Measurements from ENCODE around the gene ARHGAP29.

DNA sequence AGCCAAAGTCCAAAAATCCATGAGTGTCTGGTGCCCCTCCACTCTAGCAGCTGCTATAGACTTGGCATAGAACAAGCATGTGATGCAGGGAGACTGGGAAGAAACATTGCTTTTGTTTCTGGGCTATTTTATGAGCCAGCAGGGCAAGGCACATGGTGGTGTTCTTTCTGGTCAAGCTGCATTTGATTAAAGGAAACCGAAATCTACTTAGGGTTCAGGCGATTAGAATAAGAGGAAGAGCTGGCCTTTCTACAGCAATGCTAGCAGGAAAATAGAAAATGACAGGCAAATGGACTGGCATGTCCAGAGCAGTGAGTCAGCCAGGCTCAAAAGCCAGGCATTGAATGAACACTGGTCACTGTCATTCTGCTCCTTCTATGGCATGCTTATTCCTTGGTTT, 28.5 kb upstream of the ARHGAP29 start:
- TF ChIP-seq, protein P1, sequence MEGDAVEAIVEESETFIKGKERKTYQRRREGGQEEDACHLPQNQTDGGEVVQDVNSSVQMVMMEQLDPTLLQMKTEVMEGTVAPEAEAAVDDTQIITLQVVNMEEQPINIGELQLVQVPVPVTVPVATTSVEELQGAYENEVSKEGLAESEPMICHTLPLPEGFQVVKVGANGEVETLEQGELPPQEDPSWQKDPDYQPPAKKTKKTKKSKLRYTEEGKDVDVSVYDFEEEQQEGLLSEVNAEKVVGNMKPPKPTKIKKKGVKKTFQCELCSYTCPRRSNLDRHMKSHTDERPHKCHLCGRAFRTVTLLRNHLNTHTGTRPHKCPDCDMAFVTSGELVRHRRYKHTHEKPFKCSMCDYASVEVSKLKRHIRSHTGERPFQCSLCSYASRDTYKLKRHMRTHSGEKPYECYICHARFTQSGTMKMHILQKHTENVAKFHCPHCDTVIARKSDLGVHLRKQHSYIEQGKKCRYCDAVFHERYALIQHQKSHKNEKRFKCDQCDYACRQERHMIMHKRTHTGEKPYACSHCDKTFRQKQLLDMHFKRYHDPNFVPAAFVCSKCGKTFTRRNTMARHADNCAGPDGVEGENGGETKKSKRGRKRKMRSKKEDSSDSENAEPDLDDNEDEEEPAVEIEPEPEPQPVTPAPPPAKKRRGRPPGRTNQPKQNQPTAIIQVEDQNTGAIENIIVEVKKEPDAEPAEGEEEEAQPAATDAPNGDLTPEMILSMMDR (conservative IDR thresholded peaks at IDR 0.05), result no peak
- TF ChIP-seq ZFX (IDR thresholded peaks at IDR 0.05), result no peak

Data from C4-2B (cell line).